Measurements from ENCODE around the gene FLNC.

The FLNC gene

GRCh38 chr7:128862571-128863432 lies 32.6 kb downstream of the FLNC start, which contains the start of gene ATP6V1F:
ATP6V1F (plus strand) TSS chr7:128862856; CDS start chr7:128862905, 49 bp downstream.
- H3K27me3 ChIP-seq (ENCODE audit: control insufficient read depth in 1 of 2, insufficient read depth in 2 of 2, low read length in 2 of 2) = no peaks in the 10 kb centered on the region
- H3K9me3 ChIP-seq (ENCODE audit: control insufficient read depth in 1 of 2, low read length in 2 of 2) = no peaks in the 10 kb centered on the region
- H3K4me1 ChIP-seq (ENCODE audit: control insufficient read depth in 1 of 2, insufficient read depth in 2 of 2, low read length in 2 of 2) = peaks cover 10 to 17% of the 10 kb centered on the region in 2 donors
- H3K27ac ChIP-seq (ENCODE audit: low read depth, low read length) = peak within 1 kb of the TSS; percentile 48
- peaks cover 5 to 20% of the 10 kb centered on the region in 2 donors for H3K36me3 ChIP-seq (ENCODE audit: control insufficient read depth in 1 of 2, insufficient read depth in 2 of 2, low read length in 2 of 2)
- H3K4me3 ChIP-seq (ENCODE audit: low read depth in 1 of 2, low read length in 2 of 2) = peak within 1 kb of the TSS; percentile 93 to 98
- H3K9ac ChIP-seq (ENCODE audit: low read depth in 1 of 2, low read length in 2 of 2) = peak within 1 kb of the TSS; percentile 81 to 93

- Histone ChIP-seq H3K9ac (ENCODE audit: low read depth in 1 of 2, low read length in 2 of 2) (peak overlapping the region; percentile 81 to 93), H3K27ac (ENCODE audit: low read depth, low read length) (no peak overlapping the region), H3K36me3 (ENCODE audit: control insufficient read depth in 1 of 2, insufficient read depth in 2 of 2, low read length in 2 of 2) (peaks cover 5 to 20% of the 10 kb centered on the region in 2 donors), H3K4me1 (ENCODE audit: control insufficient read depth in 1 of 2, insufficient read depth in 2 of 2, low read length in 2 of 2) (peaks cover 17 to 24% of the 10 kb centered on the region in 2 donors), H3K4me3 (ENCODE audit: low read depth in 1 of 2, low read length in 2 of 2) (peak overlapping the region; percentile 93 to 98), H3K27me3 (ENCODE audit: control insufficient read depth in 1 of 2, insufficient read depth in 2 of 2, low read length in 2 of 2) (no peaks in the 10 kb centered on the region), H3K9me3 (ENCODE audit: control insufficient read depth in 1 of 2, low read length in 2 of 2) (no peaks in the 10 kb centered on the region)
These were observed 33.3 kb downstream of the FLNC start for GRCh38 chr7:128863433-128863989.

- no peaks in the 10 kb centered on the region for H3K27me3 ChIP-seq (ENCODE audit: control insufficient read depth in 1 of 2, insufficient read depth in 2 of 2, low read length in 2 of 2)
- H3K36me3 ChIP-seq (ENCODE audit: control insufficient read depth in 1 of 2, insufficient read depth in 2 of 2, low read length in 2 of 2) = peaks cover 5 to 20% of the 10 kb centered on the region in 2 donors
- H3K27ac ChIP-seq (ENCODE audit: low read depth, low read length) = no peak overlapping the region
- H3K9ac ChIP-seq (ENCODE audit: low read depth in 1 of 2, low read length in 2 of 2) = no peak overlapping the region
- H3K4me3 ChIP-seq (ENCODE audit: low read depth in 1 of 2, low read length in 2 of 2) = no peak overlapping the region
- peaks cover 23 to 34% of the 10 kb centered on the region in 2 donors for H3K4me1 ChIP-seq (ENCODE audit: control insufficient read depth in 1 of 2, insufficient read depth in 2 of 2, low read length in 2 of 2)
- no peaks in the 10 kb centered on the region for H3K9me3 ChIP-seq (ENCODE audit: control insufficient read depth in 1 of 2, low read length in 2 of 2)
These were observed 35.1 kb downstream of the FLNC start for GRCh38 chr7:128865303-128865702.

GRCh38 chr7:128865996-128866877 lies 36.0 kb downstream of the FLNC start:
- Histone ChIP-seq H3K36me3 (ENCODE audit: control insufficient read depth in 1 of 2, insufficient read depth in 2 of 2, low read length in 2 of 2) (peaks cover 5 to 20% of the 10 kb centered on the region in 2 donors), H3K9ac (ENCODE audit: low read depth in 1 of 2, low read length in 2 of 2) (no peak overlapping the region), H3K4me1 (ENCODE audit: control insufficient read depth in 1 of 2, insufficient read depth in 2 of 2, low read length in 2 of 2) (peaks cover 23 to 36% of the 10 kb centered on the region in 2 donors), H3K4me3 (ENCODE audit: low read depth in 1 of 2, low read length in 2 of 2) (no peak overlapping the region), H3K9me3 (ENCODE audit: control insufficient read depth in 1 of 2, low read length in 2 of 2) (no peaks in the 10 kb centered on the region), H3K27me3 (ENCODE audit: control insufficient read depth in 1 of 2, insufficient read depth in 2 of 2, low read length in 2 of 2) (no peaks in the 10 kb centered on the region), H3K27ac (ENCODE audit: low read depth, low read length) (no peak overlapping the region)

GRCh38 chr7:128867241-128867640 lies 37.0 kb downstream of the FLNC start:
- Histone ChIP-seq H3K27me3 (ENCODE audit: control insufficient read depth in 1 of 2, insufficient read depth in 2 of 2, low read length in 2 of 2) (no peaks in the 10 kb centered on the region), H3K36me3 (ENCODE audit: control insufficient read depth in 1 of 2, insufficient read depth in 2 of 2, low read length in 2 of 2) (peaks cover 5 to 20% of the 10 kb centered on the region in 2 donors), H3K4me3 (ENCODE audit: low read depth in 1 of 2, low read length in 2 of 2) (no peak overlapping the region), H3K9ac (ENCODE audit: low read depth in 1 of 2, low read length in 2 of 2) (no peak overlapping the region), H3K27ac (ENCODE audit: low read depth, low read length) (no peak overlapping the region), H3K4me1 (ENCODE audit: control insufficient read depth in 1 of 2, insufficient read depth in 2 of 2, low read length in 2 of 2) (peaks cover 19 to 33% of the 10 kb centered on the region in 2 donors), H3K9me3 (ENCODE audit: control insufficient read depth in 1 of 2, low read length in 2 of 2) (no peaks in the 10 kb centered on the region)

GRCh38 chr7:128867842-128868623 lies 37.8 kb downstream of the FLNC start:
- peaks cover 24 to 33% of the 10 kb centered on the region in 2 donors for H3K4me1 ChIP-seq (ENCODE audit: control insufficient read depth in 1 of 2, insufficient read depth in 2 of 2, low read length in 2 of 2)
- no peak overlapping the region for H3K4me3 ChIP-seq (ENCODE audit: low read depth in 1 of 2, low read length in 2 of 2)
- no peaks in the 10 kb centered on the region for H3K9me3 ChIP-seq (ENCODE audit: control insufficient read depth in 1 of 2, low read length in 2 of 2)
- no peaks in the 10 kb centered on the region for H3K27me3 ChIP-seq (ENCODE audit: control insufficient read depth in 1 of 2, insufficient read depth in 2 of 2, low read length in 2 of 2)
- no peak overlapping the region for H3K9ac ChIP-seq (ENCODE audit: low read depth in 1 of 2, low read length in 2 of 2)
- no peak overlapping the region for H3K27ac ChIP-seq (ENCODE audit: low read depth, low read length)
- peaks cover 5 to 20% of the 10 kb centered on the region in 2 donors for H3K36me3 ChIP-seq (ENCODE audit: control insufficient read depth in 1 of 2, insufficient read depth in 2 of 2, low read length in 2 of 2)

GRCh38 chr7:128868624-128869137 lies 38.5 kb downstream of the FLNC start:
- H3K27me3 ChIP-seq (ENCODE audit: control insufficient read depth in 1 of 2, insufficient read depth in 2 of 2, low read length in 2 of 2) = no peaks in the 10 kb centered on the region
- H3K4me1 ChIP-seq (ENCODE audit: control insufficient read depth in 1 of 2, insufficient read depth in 2 of 2, low read length in 2 of 2) = peaks cover 25 to 27% of the 10 kb centered on the region in 2 donors
- no peaks in the 10 kb centered on the region for H3K9me3 ChIP-seq (ENCODE audit: control insufficient read depth in 1 of 2, low read length in 2 of 2)
- H3K4me3 ChIP-seq (ENCODE audit: low read depth in 1 of 2, low read length in 2 of 2) = peak overlapping the region; percentile 62 to 74
- H3K36me3 ChIP-seq (ENCODE audit: control insufficient read depth in 1 of 2, insufficient read depth in 2 of 2, low read length in 2 of 2) = peaks cover 5 to 20% of the 10 kb centered on the region in 2 donors
- no peak overlapping the region for H3K27ac ChIP-seq (ENCODE audit: low read depth, low read length)
- H3K9ac ChIP-seq (ENCODE audit: low read depth in 1 of 2, low read length in 2 of 2) = peak overlapping the region in 1 of 2 donors; percentile 40

GRCh38 chr7:128869138-128869943 lies 39.1 kb downstream of the FLNC start:
- no peaks in the 10 kb centered on the region for H3K9me3 ChIP-seq (ENCODE audit: control insufficient read depth in 1 of 2, low read length in 2 of 2)
- H3K4me3 ChIP-seq (ENCODE audit: low read depth in 1 of 2, low read length in 2 of 2) = peak overlapping the region; percentile 62 to 74
- no peaks in the 10 kb centered on the region for H3K27me3 ChIP-seq (ENCODE audit: control insufficient read depth in 1 of 2, insufficient read depth in 2 of 2, low read length in 2 of 2)
- no peak overlapping the region for H3K27ac ChIP-seq (ENCODE audit: low read depth, low read length)
- peaks cover 5 to 20% of the 10 kb centered on the region in 2 donors for H3K36me3 ChIP-seq (ENCODE audit: control insufficient read depth in 1 of 2, insufficient read depth in 2 of 2, low read length in 2 of 2)
- H3K9ac ChIP-seq (ENCODE audit: low read depth in 1 of 2, low read length in 2 of 2) = peak overlapping the region in 1 of 2 donors; percentile 38
- H3K4me1 ChIP-seq (ENCODE audit: control insufficient read depth in 1 of 2, insufficient read depth in 2 of 2, low read length in 2 of 2) = peaks cover 23% of the 10 kb centered on the region in 2 donors

All from duodenal mucosa (tissue), 2 donors.